GM19467 (cell line): ENCODE results near the gene PHC2.

ENCODE experiments used
- ATAC-seq: cut with Tn5 transposase; IDR thresholded peaks from one replicate; pipeline ENCODE4 v1.9.1; 2021; ENCODE audit warnings: mild to moderate bottlenecking, moderate library complexity; ENCODE audit not compliant: unreplicated experiment

PHC2 gene

GRCh38 chr1:33426916-33427315 lies 4.0 kb downstream of the PHC2 start:
- no peak for ATAC-seq

GRCh38 chr1:33425900-33426299 lies 5.0 kb downstream of the PHC2 start:
- no peak for ATAC-seq

GRCh38 chr1:33424610-33425009 lies 6.3 kb downstream of the PHC2 start:
- no peak for ATAC-seq

- no peak for ATAC-seq
Measured at GRCh38 chr1:33424205-33424604, 6.7 kb downstream of the PHC2 start.

- ATAC-seq, result no peak
Measured at GRCh38 chr1:33420870-33421775, 9.8 kb downstream of the PHC2 start.

GRCh38 chr1:33418811-33419210 lies 12.1 kb downstream of the PHC2 start:
- no peak for ATAC-seq

- ATAC-seq, result no peak
Measured at GRCh38 chr1:33414879-33415278, 16.0 kb downstream of the PHC2 start.

GRCh38 chr1:33410091-33410701 lies 20.7 kb downstream of the PHC2 start:
- no peak for ATAC-seq

GRCh38 chr1:33408093-33408436 lies 22.8 kb downstream of the PHC2 start:
- no peak for ATAC-seq

GRCh38 chr1:33407352-33408092 lies 23.4 kb downstream of the PHC2 start:
- ATAC-seq, result no peak

GRCh38 chr1:33402206-33402605 lies 28.7 kb downstream of the PHC2 start:
- no peak for ATAC-seq

GRCh38 chr1:33401471-33401870 lies 29.4 kb downstream of the PHC2 start:
- no peak for ATAC-seq

- ATAC-seq, result no peak
Measured at GRCh38 chr1:33400153-33400911, 30.6 kb downstream of the PHC2 start.

GRCh38 chr1:33399375-33399774 lies 31.5 kb downstream of the PHC2 start:
- ATAC-seq, result no peak

- ATAC-seq, result no peak
Measured at GRCh38 chr1:33397994-33398393, 32.9 kb downstream of the PHC2 start.

- ATAC-seq, result no peak
Measured at GRCh38 chr1:33397125-33397506, 33.8 kb downstream of the PHC2 start.

- no peak for ATAC-seq
Measured at GRCh38 chr1:33396188-33397124, 34.4 kb downstream of the PHC2 start.

- ATAC-seq, result no peak
Measured at GRCh38 chr1:33394770-33395169, 36.1 kb downstream of the PHC2 start.

- ATAC-seq, result no peak
Measured at GRCh38 chr1:33393991-33394390, 36.9 kb downstream of the PHC2 start.

GRCh38 chr1:33393524-33393923 lies 37.4 kb downstream of the PHC2 start:
- ATAC-seq, result no peak
